Measurements from ENCODE around the gene AKR1B1.

GRCh38 chr7:134485203-134485602 is 26.3 kb upstream of the AKR1B1 start:
- no peak for TF ChIP-seq CTCF (conservative IDR thresholded peaks at IDR 0.05; ENCODE audit: low read depth, low read length)
- TF ChIP-seq EZH2 (IDR thresholded peaks at IDR 0.05; ENCODE audit: low read length, unreplicated experiment): no peak
- TF ChIP-seq EZH2phosphoT487 (IDR thresholded peaks at IDR 0.05; ENCODE audit: borderline replicate concordance, low read length): no peak
